Right renal pelvis (tissue), 4 donors: Measurements from ENCODE around the gene AFAP1L1. TPM values are rescaled to one million over a fixed set of nuclear protein-coding genes. Genes with fewer than 3 reads are reported as not detected.
"Not testable (repeated sequence)": the region's sequence is repeated elsewhere in the genome, so short reads cannot be mapped to it uniquely, and the experiment has no call there.

Source experiments
- DNase-seq, 4 donors: peaks; one replicate each; pipeline ENCODE4 v3.0.0-alpha.2; 2013; ENCODE audit warnings: low read depth in 4 of 4, low spot score in 3 of 4, missing footprints in 1 of 4
- polyA plus RNA-seq, 4 donors: library from polyadenylated mRNA; unstranded; fragments of 120-200 nt; gene quantifications; one replicate each; pipeline ENCODE4 v1.2.1, GENCODE V29; 2013; ENCODE audit not compliant: insufficient read length in 4 of 4

Gene AFAP1L1
- polyA plus RNA-seq, 4 donors = 17.1 to 21.4 (median 19.3) TPM

DNA sequence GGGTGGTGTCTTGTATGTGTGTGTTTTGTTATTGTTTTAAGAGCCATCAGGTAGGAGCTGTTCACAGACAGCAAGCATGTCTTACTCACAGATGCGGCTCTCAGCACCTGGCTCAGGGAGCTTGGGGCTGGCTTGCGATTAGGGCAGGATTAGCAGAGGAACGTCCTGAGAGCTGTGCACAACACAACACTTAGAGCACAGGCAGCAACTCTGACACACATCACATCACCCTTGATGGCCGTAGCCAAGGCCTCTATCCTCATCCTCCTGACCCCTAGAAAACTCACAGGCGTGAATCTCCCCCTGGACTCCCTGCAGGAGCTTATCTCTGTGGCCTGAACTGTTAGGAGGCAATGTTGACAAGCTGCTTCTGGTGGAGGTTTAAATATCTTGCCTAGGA lies 114.5 kb downstream of the AFAP1L1 start:
- DNase-seq = no peak

DNA sequence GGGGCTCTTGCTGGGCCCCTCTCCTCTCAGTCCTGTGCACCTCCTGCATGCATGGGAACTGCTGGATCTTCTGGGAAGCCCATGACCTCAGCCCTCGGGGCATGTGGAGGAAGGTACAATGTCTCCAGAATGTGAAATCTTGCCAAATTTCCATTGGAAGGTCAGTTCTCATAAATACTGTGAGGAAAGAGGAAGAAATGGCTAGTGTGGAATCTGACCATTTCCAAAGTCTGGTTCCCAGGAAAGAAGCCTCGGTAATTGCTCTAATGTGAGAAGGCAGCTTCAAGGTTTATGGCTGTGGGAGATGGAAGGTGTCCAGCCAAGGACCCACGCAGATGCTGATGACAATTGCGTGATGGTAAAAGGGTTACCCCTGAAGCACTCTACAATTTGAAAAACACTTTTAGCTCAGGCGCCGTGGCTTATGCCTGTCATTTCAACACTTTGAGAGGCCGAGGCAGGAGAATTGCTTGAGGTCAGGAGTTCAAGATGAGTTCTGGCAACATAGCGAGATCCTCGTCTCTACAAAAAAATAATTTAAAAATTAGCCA lies 115.5 kb downstream of the AFAP1L1 start:
- DNase-seq = no peak

DNA sequence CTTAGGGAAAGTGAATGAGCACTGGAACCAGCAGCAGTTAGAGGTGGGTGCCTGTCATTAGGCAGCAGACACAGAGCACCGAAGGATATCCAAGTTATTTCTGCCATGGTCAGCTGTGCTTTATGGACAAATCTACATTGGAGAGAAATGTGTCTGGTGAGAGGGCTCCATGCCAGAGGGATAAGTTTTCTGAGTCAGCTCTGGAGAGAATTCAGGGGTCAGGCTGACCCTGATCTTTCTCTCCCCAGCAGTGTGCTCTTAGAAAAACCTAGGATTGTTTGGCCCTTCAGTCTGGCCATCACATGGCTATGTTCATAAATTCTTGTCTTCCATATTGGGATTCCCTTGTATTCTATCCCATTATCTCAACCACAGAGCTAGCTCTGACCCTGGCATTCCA lies 116.3 kb downstream of the AFAP1L1 start:
- no peak for DNase-seq

DNA sequence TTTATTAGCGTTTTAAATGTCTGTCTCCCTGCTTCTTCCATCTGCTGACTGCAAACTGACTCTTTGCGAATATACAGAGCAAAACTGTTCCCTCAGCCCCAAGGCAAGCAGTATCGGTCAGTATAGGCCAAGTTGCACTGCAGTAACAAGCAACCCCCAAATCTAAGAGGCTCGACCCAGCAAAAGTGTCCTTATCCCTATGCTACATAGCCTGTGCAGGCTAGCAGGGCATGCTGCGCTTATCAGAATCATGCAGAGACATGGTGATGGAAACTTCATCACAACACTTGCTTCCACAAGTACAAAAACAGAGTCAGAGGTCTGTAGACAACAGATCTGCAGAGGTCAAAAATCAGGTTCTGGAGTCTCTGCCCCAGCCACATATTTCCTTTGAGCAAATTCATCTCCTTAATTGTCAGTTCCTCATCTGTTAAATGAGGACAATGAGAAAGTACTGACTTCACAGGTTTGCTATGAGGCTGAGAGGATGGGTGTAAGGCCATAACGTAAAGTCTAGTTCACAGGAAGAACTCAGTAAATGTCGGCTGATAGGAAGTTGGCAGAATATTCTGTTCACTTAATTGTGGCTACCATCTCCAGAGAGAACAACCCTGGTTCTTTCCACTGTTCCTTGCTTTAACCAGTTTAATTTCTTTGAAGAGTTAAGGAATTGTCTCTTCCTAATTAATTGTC lies 117.0 kb downstream of the AFAP1L1 start:
- DNase-seq = no peak

DNA sequence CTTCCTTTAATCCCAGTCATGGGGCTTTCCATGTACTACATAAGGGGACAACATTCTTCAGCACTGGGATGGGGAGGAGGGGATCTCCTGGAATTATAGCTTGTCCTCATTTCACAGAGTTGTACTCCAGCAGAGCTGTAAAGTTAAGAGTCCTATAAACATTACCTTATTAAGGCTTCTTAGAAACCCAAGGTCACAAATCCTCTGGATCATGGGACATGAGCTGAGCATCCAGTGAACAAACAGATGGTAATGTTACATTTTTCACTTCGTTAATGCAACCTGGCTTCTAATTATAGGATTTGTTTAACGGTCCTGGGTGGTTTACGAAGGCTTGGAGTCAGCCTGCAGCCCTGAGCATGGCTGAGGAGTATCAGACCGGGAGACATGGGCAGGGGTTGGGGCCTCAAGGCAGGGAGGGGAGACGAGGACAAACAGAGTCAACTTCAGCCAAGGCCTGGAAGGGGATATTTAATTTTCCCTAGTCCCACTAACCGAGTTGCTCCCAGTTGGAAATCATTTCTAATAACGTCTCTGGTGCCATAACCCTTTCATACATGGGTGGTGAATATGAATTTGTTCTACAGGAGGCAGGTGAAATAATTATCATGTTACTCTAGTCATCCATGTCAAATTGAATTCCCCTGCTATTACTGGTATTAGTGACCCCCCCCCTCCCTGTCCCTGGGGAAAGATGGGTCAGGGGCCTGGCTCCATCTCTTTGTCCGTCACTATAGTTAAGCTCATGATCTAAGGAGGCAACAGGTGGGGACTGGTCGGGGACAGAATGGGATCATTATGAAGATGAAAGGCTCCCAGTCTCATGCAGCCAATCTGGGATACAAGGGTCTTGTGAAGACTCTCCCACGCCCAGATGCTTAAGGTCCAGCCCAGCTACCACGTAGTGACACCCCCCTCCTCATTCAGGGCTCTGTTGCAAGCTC lies 118.2 kb downstream of the AFAP1L1 start:
- no peak for DNase-seq

DNA sequence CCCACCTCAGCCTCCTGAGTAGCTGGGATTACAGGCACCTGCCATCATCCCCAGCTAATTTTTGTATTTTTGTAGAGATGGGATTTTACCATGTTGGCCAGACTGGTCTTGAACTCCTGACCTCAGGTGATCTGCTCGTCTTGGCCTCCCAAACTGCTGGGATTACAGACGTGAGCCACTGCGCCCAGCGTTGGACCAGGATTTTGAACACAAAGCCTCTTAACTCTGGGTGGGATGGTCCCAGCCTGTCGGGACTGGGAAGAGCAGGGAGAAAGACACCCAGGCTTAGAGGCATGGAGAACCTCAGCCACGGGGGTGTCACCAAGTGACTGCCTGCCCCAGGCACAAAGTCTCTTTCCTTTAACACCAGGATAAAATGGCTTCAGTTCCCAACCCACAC lies 119.4 kb downstream of the AFAP1L1 start:
- not testable (repeated sequence) for DNase-seq

Other genes with a start within 250 kb of the AFAP1L1 start
- gene SH3TC2, start 208.8 kb upstream of the AFAP1L1 start, polyA plus RNA-seq = 1 to 10 TPM in 3 of 4 donors, under 1 TPM in 1; 0.50 to 1.4 (median 1.2) TPM
- 1 to 10 TPM in 3 of 4 donors, under 1 TPM in 1; 0.94 to 2.2 (median 1.6) TPM for gene ABLIM3, start 130.4 kb upstream of the AFAP1L1 start, polyA plus RNA-seq
- 10 to 100 TPM; 14.5 to 22.3 (median 20.7) TPM for gene GRPEL2, start 73.6 kb downstream of the AFAP1L1 start, polyA plus RNA-seq
- gene PCYOX1L, start 86.2 kb downstream of the AFAP1L1 start, polyA plus RNA-seq = 10 to 100 TPM; 17.7 to 19.2 (median 18.5) TPM
- gene IL17B, start 107.4 kb downstream of the AFAP1L1 start, polyA plus RNA-seq = 1 to 10 TPM in 2 of 4 donors, under 1 TPM in 2; 0.46 to 2.8 (median 1.1) TPM